ENCODE data around the gene ZNF784. TPM values are rescaled to one million over a fixed set of nuclear protein-coding genes. Genes with fewer than 3 reads are reported as not detected.
A peak's percentile ranks its signal among the peaks of the same experiment; 100 is the strongest.

Gene ZNF784
- total RNA-seq, 2 donors from 2014 or later, result 2.6 to 4.5 TPM

GRCh38 chr19:55663846-55664536 is 39.6 kb upstream of the ZNF784 start:
- H3K9me3 Mint-ChIP-seq, result no peaks in the 10 kb centered on the region
- peaks cover 22% of the 10 kb centered on the region for H3K36me3 Mint-ChIP-seq
- no peak overlapping the region for H3K27ac Mint-ChIP-seq
- no peak for DNase-seq (ENCODE audit: low spot score)
- H3K4me3 Mint-ChIP-seq, result no peak overlapping the region
- no peak for ATAC-seq
- H3K4me1 Mint-ChIP-seq (ENCODE audit: low read depth in 2 of 2), result peaks cover 32 to 33% of the 10 kb centered on the region in 2 donors
- H3K27me3 Mint-ChIP-seq, result no peaks in the 10 kb centered on the region

GRCh38 chr19:55661826-55662225 is 37.5 kb upstream of the ZNF784 start:
- peak overlapping the region in 1 of 2 donors; percentile 30 for H3K27ac Mint-ChIP-seq

GRCh38 chr19:55660991-55661390 is 36.6 kb upstream of the ZNF784 start:
- ATAC-seq (no peak), DNase-seq (ENCODE audit: low spot score) (no peak)
- Mint-ChIP-seq H3K4me1 (ENCODE audit: low read depth in 2 of 2) (peaks cover 48% of the 10 kb centered on the region in 2 donors), H3K27ac (no peak overlapping the region), H3K9me3 (no peaks in the 10 kb centered on the region), H3K4me3 (no peak overlapping the region), H3K27me3 (no peaks in the 10 kb centered on the region), H3K36me3 (peaks cover 34% of the 10 kb centered on the region)

More at GRCh38 chr19:55661826-55662225, 37.5 kb upstream of the ZNF784 start:
- DNase-seq (ENCODE audit: low spot score) (no peak), ATAC-seq (no peak)
- H3K36me3 Mint-ChIP-seq, result peaks cover 30% of the 10 kb centered on the region
- no peaks in the 10 kb centered on the region for H3K27me3 Mint-ChIP-seq
- peaks cover 42 to 45% of the 10 kb centered on the region in 2 donors for H3K4me1 Mint-ChIP-seq (ENCODE audit: low read depth in 2 of 2)
- no peaks in the 10 kb centered on the region for H3K9me3 Mint-ChIP-seq
- peak overlapping the region; percentile 15 for H3K4me3 Mint-ChIP-seq

GRCh38 chr19:55660404-55660803 is 36.0 kb upstream of the ZNF784 start:
- Mint-ChIP-seq H3K9me3 (no peaks in the 10 kb centered on the region), H3K36me3 (peaks cover 39% of the 10 kb centered on the region), H3K4me1 (ENCODE audit: low read depth in 2 of 2) (peaks cover 52 to 53% of the 10 kb centered on the region in 2 donors), H3K27me3 (no peaks in the 10 kb centered on the region), H3K27ac (no peak overlapping the region), H3K4me3 (no peak overlapping the region)
- DNase-seq (ENCODE audit: low spot score) (no peak), ATAC-seq (no peak)

GRCh38 chr19:55659822-55660221 is 35.5 kb upstream of the ZNF784 start:
- Mint-ChIP-seq H3K9me3 (no peaks in the 10 kb centered on the region), H3K4me3 (peak overlapping the region; percentile 54), H3K27ac (peak overlapping the region; percentile 62 to 63), H3K36me3 (peaks cover 40% of the 10 kb centered on the region), H3K27me3 (no peaks in the 10 kb centered on the region), H3K4me1 (ENCODE audit: low read depth in 2 of 2) (peaks cover 52 to 53% of the 10 kb centered on the region in 2 donors)
- no peak for DNase-seq (ENCODE audit: low spot score)
- no peak for ATAC-seq

- Mint-ChIP-seq H3K4me3 (peak overlapping the region; percentile 54), H3K27me3 (no peaks in the 10 kb centered on the region), H3K4me1 (ENCODE audit: low read depth in 2 of 2) (peaks cover 51 to 54% of the 10 kb centered on the region in 2 donors), H3K36me3 (peaks cover 37% of the 10 kb centered on the region), H3K9me3 (no peaks in the 10 kb centered on the region), H3K27ac (peak overlapping the region; percentile 62 to 63)
- no peak for ATAC-seq
- DNase-seq (ENCODE audit: low spot score), result no peak
These were observed 34.6 kb upstream of the ZNF784 start for GRCh38 chr19:55658846-55659459.

GRCh38 chr19:55656988-55657747 is 32.8 kb upstream of the ZNF784 start:
- Mint-ChIP-seq H3K27me3 (no peaks in the 10 kb centered on the region), H3K9me3 (no peaks in the 10 kb centered on the region), H3K4me1 (ENCODE audit: low read depth in 2 of 2) (peaks cover 40 to 41% of the 10 kb centered on the region in 2 donors), H3K27ac (peak overlapping the region; percentile 98 to 99), H3K36me3 (peaks cover 24% of the 10 kb centered on the region), H3K4me3 (peak overlapping the region; percentile 90)
- no peak for DNase-seq (ENCODE audit: low spot score)
- no peak for ATAC-seq

GRCh38 chr19:55656552-55656951 is 32.2 kb upstream of the ZNF784 start:
- ATAC-seq, result no peak
- Mint-ChIP-seq H3K9me3 (no peaks in the 10 kb centered on the region), H3K4me1 (ENCODE audit: low read depth in 2 of 2) (peaks cover 34 to 38% of the 10 kb centered on the region in 2 donors), H3K27ac (peak overlapping the region; percentile 98 to 99), H3K4me3 (peak overlapping the region; percentile 90), H3K27me3 (no peaks in the 10 kb centered on the region), H3K36me3 (peaks cover 18% of the 10 kb centered on the region)
- DNase-seq (ENCODE audit: low spot score), result no peak

- DNase-seq (ENCODE audit: low spot score), result no peak
- no peaks in the 10 kb centered on the region for H3K9me3 Mint-ChIP-seq
- no peak for ATAC-seq
- peak overlapping the region; percentile 90 for H3K4me3 Mint-ChIP-seq
- H3K36me3 Mint-ChIP-seq, result peaks cover 18% of the 10 kb centered on the region
- H3K4me1 Mint-ChIP-seq (ENCODE audit: low read depth in 2 of 2), result peaks cover 34 to 38% of the 10 kb centered on the region in 2 donors
- H3K27ac Mint-ChIP-seq, result peak overlapping the region; percentile 98 to 99
- no peaks in the 10 kb centered on the region for H3K27me3 Mint-ChIP-seq
These were observed 31.3 kb upstream of the ZNF784 start for GRCh38 chr19:55655648-55656040.

GRCh38 chr19:55654868-55655647 is 30.7 kb upstream of the ZNF784 start, which contains the start of gene U2AF2:
Gene U2AF2 (plus strand): TSS chr19:55655035. CDS start chr19:55655105, 70 bp downstream.
- Mint-ChIP-seq H3K27ac (peak within 1 kb of the TSS; percentile 98 to 99), H3K9me3 (no peaks in the 10 kb centered on the region), H3K4me1 (ENCODE audit: low read depth in 2 of 2) (peaks cover 34 to 36% of the 10 kb centered on the region in 2 donors), H3K36me3 (peaks cover 18% of the 10 kb centered on the region), H3K27me3 (no peaks in the 10 kb centered on the region), H3K4me3 (peak within 1 kb of the TSS; percentile 90)
- ATAC-seq, result peak; percentile 73 to 78
- DNase-seq (ENCODE audit: low spot score), result peak; percentile 95

GRCh38 chr19:55654323-55654867 is 30.0 kb upstream of the ZNF784 start:
- H3K36me3 Mint-ChIP-seq, result peaks cover 18% of the 10 kb centered on the region
- H3K9me3 Mint-ChIP-seq, result no peaks in the 10 kb centered on the region

GRCh38 chr19:55653651-55654322 is 29.4 kb upstream of the ZNF784 start:
- Mint-ChIP-seq H3K9me3 (no peaks in the 10 kb centered on the region), H3K4me1 (ENCODE audit: low read depth in 2 of 2) (peaks cover 27 to 33% of the 10 kb centered on the region in 2 donors), H3K27me3 (peaks cover 0 to 3% of the 10 kb centered on the region in 2 donors), H3K4me3 (peak overlapping the region; percentile 90), H3K27ac (peak overlapping the region; percentile 98 to 99), H3K36me3 (peaks cover 18% of the 10 kb centered on the region)
- DNase-seq (ENCODE audit: low spot score) (peak; percentile 99), ATAC-seq (peak; percentile 69 to 79)

More at GRCh38 chr19:55654323-55654867, 30.0 kb upstream of the ZNF784 start:
- peak overlapping the region; percentile 90 for H3K4me3 Mint-ChIP-seq
- peaks cover 0 to 3% of the 10 kb centered on the region in 2 donors for H3K27me3 Mint-ChIP-seq
- H3K27ac Mint-ChIP-seq, result peak overlapping the region; percentile 98 to 99
- peak; percentile 99 for DNase-seq (ENCODE audit: low spot score)
- peak; percentile 85 to 88 for ATAC-seq
- peaks cover 30 to 33% of the 10 kb centered on the region in 2 donors for H3K4me1 Mint-ChIP-seq (ENCODE audit: low read depth in 2 of 2)

All from natural killer cell treated with Interleukin-12 subunit alpha and Interleukin-12 subunit beta and Interleukin-15 and Interleukin-18, amount 100 ng/mL, for 72 hours (primary cell).